Activated naive CD8-positive, alpha-beta T cell (primary cell): ENCODE data around the gene AMOTL1.
A peak's percentile ranks its signal among the peaks of the same experiment; 100 is the strongest.

Experiments used
- H3K27ac Mint-ChIP-seq: one replicate; pipeline ENCODE4 v1.8.0; 2021; ENCODE audit warnings: mixed read lengths
- H3K27me3 Mint-ChIP-seq: one replicate; pipeline ENCODE4 v1.8.0; 2021; ENCODE audit warnings: mixed read lengths
- H3K36me3 Mint-ChIP-seq: one replicate; pipeline ENCODE4 v1.8.0; 2021; ENCODE audit warnings: mixed read lengths
- H3K4me1 Mint-ChIP-seq: one replicate; pipeline ENCODE4 v1.8.0; 2021; ENCODE audit warnings: low read depth, mixed read lengths
- H3K4me3 Mint-ChIP-seq: one replicate; pipeline ENCODE4 v1.8.0; 2021; ENCODE audit warnings: mild to moderate bottlenecking, mixed read lengths
- H3K9me3 Mint-ChIP-seq: one replicate; pipeline ENCODE4 v1.8.0; 2021; ENCODE audit warnings: low read depth, mixed read lengths

AMOTL1 gene

GRCh38 chr11:94869186-94869585, 101.0 kb downstream of the AMOTL1 start:
- no peak overlapping the region for H3K4me3 Mint-ChIP-seq
- H3K36me3 Mint-ChIP-seq = no peaks in the 10 kb centered on the region
- H3K9me3 Mint-ChIP-seq = no peaks in the 10 kb centered on the region
- H3K27ac Mint-ChIP-seq = no peak overlapping the region
- no peaks in the 10 kb centered on the region for H3K4me1 Mint-ChIP-seq
- H3K27me3 Mint-ChIP-seq = no peaks in the 10 kb centered on the region

- Mint-ChIP-seq H3K36me3 (no peaks in the 10 kb centered on the region), H3K27me3 (no peaks in the 10 kb centered on the region), H3K27ac (no peak overlapping the region), H3K4me3 (no peak overlapping the region), H3K4me1 (no peaks in the 10 kb centered on the region), H3K9me3 (no peaks in the 10 kb centered on the region)
These were observed 102.3 kb downstream of the AMOTL1 start for GRCh38 chr11:94870422-94870821.

GRCh38 chr11:94871491-94872185, 103.5 kb downstream of the AMOTL1 start:
- no peaks in the 10 kb centered on the region for H3K9me3 Mint-ChIP-seq
- peaks cover 1% of the 10 kb centered on the region for H3K27me3 Mint-ChIP-seq
- H3K36me3 Mint-ChIP-seq = no peaks in the 10 kb centered on the region
- H3K27ac Mint-ChIP-seq = no peak overlapping the region
- peaks cover 9% of the 10 kb centered on the region for H3K4me1 Mint-ChIP-seq
- H3K4me3 Mint-ChIP-seq = no peak overlapping the region

DNA sequence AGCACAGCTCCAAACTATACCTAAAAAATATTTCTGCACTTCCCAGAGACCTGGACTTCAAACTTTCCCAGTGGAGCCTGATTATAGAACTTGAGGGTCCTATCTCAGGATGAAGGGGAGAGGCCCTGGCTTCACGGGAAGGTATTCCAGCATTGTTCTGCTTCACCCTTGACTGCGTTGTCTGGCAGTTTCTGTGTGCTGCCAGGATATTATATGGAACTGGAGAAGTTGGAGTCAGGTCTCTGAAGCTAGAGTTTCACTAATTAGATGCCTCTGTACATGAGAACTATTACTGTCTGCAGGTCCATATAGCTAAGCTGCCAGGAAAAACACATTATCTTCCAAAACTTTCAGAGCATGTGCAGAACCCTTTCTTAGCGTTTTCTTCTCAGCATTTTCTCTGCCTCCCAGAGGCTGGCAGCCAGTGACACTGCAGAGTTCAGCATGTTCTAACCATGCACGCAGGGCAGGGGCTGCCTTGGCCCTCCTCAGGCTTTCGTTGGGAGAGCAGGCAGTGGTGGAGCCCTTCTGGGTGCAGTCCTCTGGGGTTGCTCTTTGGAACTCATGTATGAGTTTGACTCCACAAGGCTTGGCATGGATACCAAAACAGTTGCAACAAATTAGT, 105.9 kb downstream of the AMOTL1 start:
- H3K4me1 Mint-ChIP-seq = peaks cover 22% of the 10 kb centered on the region
- H3K36me3 Mint-ChIP-seq = no peaks in the 10 kb centered on the region
- H3K9me3 Mint-ChIP-seq = no peaks in the 10 kb centered on the region
- H3K4me3 Mint-ChIP-seq = no peak overlapping the region
- peaks cover 1% of the 10 kb centered on the region for H3K27me3 Mint-ChIP-seq
- H3K27ac Mint-ChIP-seq = no peak overlapping the region

GRCh38 chr11:94876222-94876621, 108.1 kb downstream of the AMOTL1 start:
- Mint-ChIP-seq H3K4me1 (peaks cover 22% of the 10 kb centered on the region), H3K36me3 (no peaks in the 10 kb centered on the region), H3K27ac (peak overlapping the region; percentile 80), H3K4me3 (peak overlapping the region; percentile 36), H3K27me3 (peaks cover 1% of the 10 kb centered on the region), H3K9me3 (no peaks in the 10 kb centered on the region)

DNA sequence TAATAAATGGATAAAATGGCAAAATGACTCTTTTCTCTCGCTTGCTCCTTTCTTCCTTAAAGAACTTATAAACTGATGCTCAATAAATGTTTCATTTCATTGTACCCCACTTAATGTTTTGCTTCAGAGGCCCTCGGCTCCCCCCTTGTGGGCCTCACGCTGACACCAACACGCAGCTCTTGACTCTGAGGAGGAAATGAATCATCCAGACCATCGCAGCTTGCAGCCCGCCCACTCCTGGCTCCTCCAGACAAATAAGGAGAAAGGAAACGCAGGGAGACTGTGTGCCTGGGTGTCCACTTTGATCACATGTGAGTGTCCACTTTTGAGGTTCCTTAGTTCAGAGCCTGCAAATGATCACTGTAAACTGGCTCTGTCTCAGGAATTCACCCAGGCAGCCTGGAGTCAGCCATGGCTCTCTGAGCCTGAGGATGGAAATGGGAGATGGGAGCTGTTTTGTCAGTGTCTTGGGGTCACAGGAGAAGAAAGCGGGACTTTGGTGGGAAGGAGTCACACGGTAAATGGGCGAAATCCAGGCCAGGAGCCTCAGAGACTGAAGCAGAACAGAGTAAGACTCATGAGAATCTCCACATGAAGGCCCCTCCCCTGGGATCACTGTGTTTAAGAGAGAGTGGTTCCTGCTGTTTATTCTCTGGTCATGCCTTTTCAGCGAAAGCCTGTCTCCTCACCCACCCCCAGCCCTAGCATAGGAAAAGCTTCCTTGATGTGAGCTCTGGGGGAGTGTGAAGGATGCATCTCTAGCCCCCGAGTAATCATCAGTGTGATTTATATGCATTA, 108.7 kb downstream of the AMOTL1 start:
- Mint-ChIP-seq H3K4me3 (peak overlapping the region; percentile 36), H3K4me1 (peaks cover 22% of the 10 kb centered on the region), H3K27ac (peak overlapping the region; percentile 80), H3K9me3 (no peaks in the 10 kb centered on the region), H3K36me3 (no peaks in the 10 kb centered on the region), H3K27me3 (peaks cover 1% of the 10 kb centered on the region)

DNA sequence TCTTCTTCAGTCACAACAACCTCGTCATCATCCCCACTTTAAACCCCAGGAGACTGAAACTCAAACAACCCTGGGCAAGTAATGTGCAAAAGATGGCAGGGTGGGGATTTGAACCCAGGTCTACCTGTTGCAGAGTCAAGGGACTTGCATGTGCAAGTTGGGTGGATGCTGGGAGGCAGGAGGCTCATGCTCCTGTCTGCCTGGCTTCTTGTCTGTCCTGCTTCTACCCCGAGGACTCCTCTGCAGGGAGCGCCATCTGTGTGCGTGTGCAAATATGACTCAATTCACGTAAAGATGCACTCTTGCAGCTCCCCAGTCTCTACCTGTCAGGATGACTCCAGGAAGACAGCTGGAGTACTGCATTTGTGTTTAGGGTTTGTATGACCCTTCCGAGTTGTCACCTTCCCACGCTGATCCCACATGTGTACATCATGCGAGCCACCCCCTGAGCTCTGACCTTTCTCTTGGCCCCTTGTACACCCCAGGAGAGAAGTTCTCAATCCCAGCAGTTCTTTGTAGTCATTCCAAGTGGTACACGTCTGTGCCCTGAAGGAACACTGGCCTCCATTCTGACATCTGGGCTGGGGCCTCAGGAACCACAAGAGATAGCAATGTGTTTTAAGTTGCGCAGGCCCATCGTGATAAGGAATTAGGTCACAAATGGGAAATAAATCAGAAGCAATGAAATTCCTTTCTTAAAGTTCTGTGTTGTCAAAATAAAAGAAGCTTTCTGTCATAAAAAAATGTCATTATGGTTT, 109.5 kb downstream of the AMOTL1 start:
- Mint-ChIP-seq H3K4me3 (no peak overlapping the region), H3K27ac (peak overlapping the region; percentile 80), H3K27me3 (peaks cover 1% of the 10 kb centered on the region), H3K9me3 (no peaks in the 10 kb centered on the region), H3K36me3 (no peaks in the 10 kb centered on the region), H3K4me1 (peaks cover 22% of the 10 kb centered on the region)

- H3K9me3 Mint-ChIP-seq = no peaks in the 10 kb centered on the region
- H3K36me3 Mint-ChIP-seq = no peaks in the 10 kb centered on the region
- no peak overlapping the region for H3K27ac Mint-ChIP-seq
- H3K27me3 Mint-ChIP-seq = peaks cover 1% of the 10 kb centered on the region
- H3K4me1 Mint-ChIP-seq = peaks cover 22% of the 10 kb centered on the region
- no peak overlapping the region for H3K4me3 Mint-ChIP-seq
These were observed 110.8 kb downstream of the AMOTL1 start for GRCh38 chr11:94879006-94879405.

- Mint-ChIP-seq H3K27ac (no peak overlapping the region), H3K27me3 (peaks cover 1% of the 10 kb centered on the region), H3K9me3 (no peaks in the 10 kb centered on the region), H3K4me3 (no peak overlapping the region), H3K36me3 (no peaks in the 10 kb centered on the region), H3K4me1 (peaks cover 22% of the 10 kb centered on the region)
These were observed 112.1 kb downstream of the AMOTL1 start for GRCh38 chr11:94880216-94880615.

GRCh38 chr11:94882931-94883330, 114.8 kb downstream of the AMOTL1 start:
- Mint-ChIP-seq H3K4me1 (peaks cover under 1% of the 10 kb centered on the region), H3K9me3 (no peaks in the 10 kb centered on the region), H3K36me3 (no peaks in the 10 kb centered on the region), H3K27me3 (no peaks in the 10 kb centered on the region), H3K27ac (no peak overlapping the region), H3K4me3 (no peak overlapping the region)

DNA sequence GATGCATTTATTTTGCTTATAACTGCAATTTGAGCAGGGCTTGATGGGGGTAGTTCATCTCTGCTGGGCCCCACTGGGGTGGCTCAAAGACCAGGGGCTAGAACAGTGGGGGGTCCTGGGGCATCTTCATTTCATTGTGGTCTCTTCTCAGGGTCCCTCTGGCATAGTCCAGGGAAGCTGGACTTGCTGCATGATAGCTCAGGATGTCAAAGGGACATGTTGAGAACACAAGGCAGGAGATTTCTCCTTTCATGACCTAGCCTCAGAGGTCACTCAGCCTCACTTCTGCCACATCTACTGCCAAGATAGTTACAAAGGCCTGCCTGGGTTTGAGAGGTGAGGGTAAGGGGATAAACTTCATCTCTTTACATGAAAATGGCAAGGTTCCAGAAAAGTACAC, 115.7 kb downstream of the AMOTL1 start:
- Mint-ChIP-seq H3K4me3 (no peak overlapping the region), H3K27ac (no peak overlapping the region), H3K4me1 (no peaks in the 10 kb centered on the region), H3K9me3 (peaks cover 9% of the 10 kb centered on the region), H3K27me3 (no peaks in the 10 kb centered on the region), H3K36me3 (no peaks in the 10 kb centered on the region)

DNA sequence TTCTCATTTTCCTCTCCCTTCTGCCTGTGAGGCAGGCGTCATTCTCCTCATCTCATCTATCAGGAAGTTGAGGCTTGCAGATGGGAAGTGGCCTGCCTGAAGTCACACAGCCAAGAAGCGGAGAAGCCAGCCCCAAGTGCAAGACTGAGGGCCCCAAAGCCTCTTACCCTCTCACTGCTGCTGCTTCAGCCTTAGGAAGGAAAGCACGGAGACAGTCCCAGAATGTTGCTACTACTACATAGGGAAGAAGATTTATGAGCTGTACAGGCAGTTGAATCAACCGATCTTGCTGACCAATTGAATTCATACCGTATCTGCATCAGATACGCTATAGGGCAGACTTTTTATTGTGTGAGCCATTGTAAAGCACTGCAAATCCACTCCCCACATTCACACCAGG, 116.2 kb downstream of the AMOTL1 start:
- Mint-ChIP-seq H3K36me3 (no peaks in the 10 kb centered on the region), H3K4me3 (no peak overlapping the region), H3K9me3 (peaks cover 9% of the 10 kb centered on the region)

DNA sequence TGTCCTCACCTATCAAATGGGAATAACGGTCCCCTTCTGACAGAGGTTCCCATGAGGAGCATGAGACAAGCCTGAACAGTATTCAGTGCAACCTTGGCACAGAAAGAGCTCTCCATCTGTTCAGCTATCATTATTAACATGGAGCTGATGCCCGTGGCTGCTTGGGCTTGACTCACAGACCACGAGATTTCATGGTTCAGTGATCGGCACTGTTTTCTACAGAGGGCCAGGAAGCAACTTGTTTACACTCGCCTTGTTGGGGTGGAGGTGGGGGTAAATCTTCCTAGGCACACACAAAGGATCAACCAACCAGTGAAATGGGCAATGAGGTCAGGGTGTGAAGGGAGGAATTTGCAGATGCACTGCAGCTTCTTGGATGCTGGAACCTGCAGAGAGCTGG, 117.0 kb downstream of the AMOTL1 start:
- Mint-ChIP-seq H3K4me3 (no peak overlapping the region), H3K27me3 (no peaks in the 10 kb centered on the region), H3K27ac (no peak overlapping the region), H3K9me3 (peaks cover 9% of the 10 kb centered on the region), H3K4me1 (no peaks in the 10 kb centered on the region), H3K36me3 (no peaks in the 10 kb centered on the region)

More for the DNA sequence above, 116.2 kb downstream of the AMOTL1 start:
- Mint-ChIP-seq H3K27me3 (no peaks in the 10 kb centered on the region), H3K27ac (no peak overlapping the region), H3K4me1 (no peaks in the 10 kb centered on the region)

DNA sequence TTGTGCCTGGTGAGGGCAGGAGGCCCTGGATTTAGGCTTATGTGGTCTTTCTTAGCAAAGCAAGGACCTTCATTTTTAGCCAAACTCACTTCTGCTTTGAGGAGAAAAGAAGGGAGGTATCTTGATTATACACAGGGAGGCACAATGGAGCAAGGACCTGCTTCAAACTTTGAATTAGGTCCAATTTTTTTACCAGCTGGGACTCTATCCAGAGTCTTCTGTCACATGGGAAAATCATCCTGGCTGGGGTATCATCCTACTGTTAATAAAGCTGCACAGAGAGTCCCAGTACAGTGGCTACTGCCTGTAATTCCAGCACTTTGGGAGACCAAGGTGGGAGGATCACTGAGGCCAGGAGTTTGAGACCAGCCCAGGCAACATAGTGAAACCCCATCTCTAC, 117.4 kb downstream of the AMOTL1 start:
- H3K27ac Mint-ChIP-seq = no peak overlapping the region
- H3K4me1 Mint-ChIP-seq = no peaks in the 10 kb centered on the region
- no peaks in the 10 kb centered on the region for H3K36me3 Mint-ChIP-seq
- no peak overlapping the region for H3K4me3 Mint-ChIP-seq
- no peaks in the 10 kb centered on the region for H3K27me3 Mint-ChIP-seq
- peaks cover 10% of the 10 kb centered on the region for H3K9me3 Mint-ChIP-seq

DNA sequence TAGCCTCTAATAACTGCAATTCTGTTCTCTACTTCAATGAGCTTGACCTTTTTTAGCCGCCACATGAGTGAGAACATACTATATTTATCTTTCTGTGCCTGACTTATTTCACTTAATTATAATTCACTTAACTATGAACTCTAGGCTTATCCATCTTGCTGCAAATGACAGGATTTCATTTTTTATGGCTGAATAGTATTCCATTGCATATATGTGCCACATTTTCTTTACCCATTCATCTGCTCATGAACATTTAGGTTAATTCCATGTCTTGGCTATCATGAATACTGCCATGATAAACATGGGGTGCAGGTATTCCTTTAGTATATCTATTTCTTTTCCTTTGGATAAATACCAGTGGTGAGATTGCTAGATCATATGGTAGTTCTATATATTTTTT, 120.0 kb downstream of the AMOTL1 start:
- Mint-ChIP-seq H3K27me3 (no peaks in the 10 kb centered on the region), H3K4me1 (no peaks in the 10 kb centered on the region), H3K9me3 (peaks cover 32% of the 10 kb centered on the region), H3K27ac (no peak overlapping the region), H3K36me3 (peaks cover 8% of the 10 kb centered on the region), H3K4me3 (no peak overlapping the region)
